IMR-90 (cell line): ENCODE measurements around the gene ERMARD.
A peak's percentile ranks its signal among the peaks of the same experiment; 100 is the strongest.

Experiments used
- CTCF ChIP-seq: conservative IDR thresholded peaks from 2 replicates; pipeline ENCODE4 v1.5.1; 2012; ENCODE audit warnings: mild to moderate bottlenecking, low read depth, low read length, improper control_type of control experiment
- USF2 ChIP-seq: fragments of 150-350 bp; IDR thresholded peaks from 2 replicates; pipeline ENCODE4 v1.6.1; 2017; ENCODE audit warnings: mild to moderate bottlenecking, antibody characterized with exemption, low read length, low read depth

DNA sequence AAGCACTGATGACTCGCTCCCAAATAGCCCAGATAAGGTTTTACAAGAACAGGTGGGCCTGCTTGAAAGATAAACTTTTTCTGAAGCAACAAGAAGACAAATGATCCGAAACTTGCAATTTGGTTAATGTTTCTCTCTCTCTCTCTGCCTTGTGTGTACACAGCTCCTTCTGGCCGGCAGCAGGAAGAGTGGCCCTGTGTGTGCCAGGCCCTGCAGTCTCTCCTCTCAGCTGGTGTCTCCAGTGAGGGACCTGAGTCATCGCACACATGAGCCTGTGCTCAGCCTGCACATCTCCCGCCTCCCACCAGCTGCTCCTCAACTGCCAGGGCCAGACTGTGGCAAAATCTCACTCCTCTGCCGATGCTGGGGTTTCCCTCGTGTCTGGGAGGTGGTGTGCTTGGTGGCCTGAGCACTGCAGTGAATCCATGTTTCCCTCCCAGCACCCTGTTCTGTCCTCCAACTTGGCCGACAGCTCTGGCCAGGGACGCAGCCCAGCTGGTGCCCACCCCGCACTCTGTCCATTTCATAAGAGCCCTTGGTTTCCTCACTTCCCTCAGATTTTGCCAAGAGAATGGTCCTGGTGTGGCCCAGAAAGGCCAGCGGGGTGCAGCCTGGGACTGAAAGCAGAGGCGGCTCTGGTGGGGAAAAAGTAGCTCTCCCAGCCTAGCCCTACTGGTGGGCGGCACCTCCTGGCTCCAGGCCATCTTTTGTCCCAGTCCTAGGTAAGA is 49.4 kb downstream of the ERMARD start:
- TF ChIP-seq USF2, result peak; percentile 31; the same call in 1 of the 2 replicates
- TF ChIP-seq CTCF, result no peak
